AG09309 (cell line): ENCODE results near the gene TMEM154.
"Not testable (repeated sequence)": the region's sequence is repeated elsewhere in the genome, so short reads cannot be mapped to it uniquely, and the experiment has no call there.

Experiments used
- DNase-seq: peaks from one replicate; pipeline ENCODE4 v3.0.0-alpha.2; 2010; ENCODE audit warnings: low read depth
- H3K4me3 ChIP-seq: 2 replicates; pipeline ENCODE4 v1.5.1; 2011; ENCODE audit warnings: mild to moderate bottlenecking, low read depth, low read length, moderate library complexity; ENCODE audit not compliant: control insufficient read depth
- CTCF ChIP-seq: IDR thresholded peaks from 2 replicates; pipeline ENCODE4 v1.5.1; 2011; ENCODE audit warnings: mild to moderate bottlenecking, low read depth, low read length, inconsistent platforms; ENCODE audit not compliant: insufficient read depth, control insufficient read depth; ENCODE audit errors: missing control alignments

Gene TMEM154

GRCh38 chr4:152668338-152668964, 11.3 kb downstream of the TMEM154 start:
- DNase-seq: no peak
- no peak for TF ChIP-seq CTCF
- no peak overlapping the region for H3K4me3 ChIP-seq

GRCh38 chr4:152667781-152668180, 12.0 kb downstream of the TMEM154 start:
- no peak overlapping the region for H3K4me3 ChIP-seq
- no peak for DNase-seq
- no peak for TF ChIP-seq CTCF

- no peak for DNase-seq
- H3K4me3 ChIP-seq: no peak overlapping the region
- no peak for TF ChIP-seq CTCF
These were observed 12.9 kb downstream of the TMEM154 start for GRCh38 chr4:152666946-152667345.

GRCh38 chr4:152665691-152666395, 14.0 kb downstream of the TMEM154 start:
- TF ChIP-seq CTCF: no peak
- DNase-seq: no peak
- no peak overlapping the region for H3K4me3 ChIP-seq

GRCh38 chr4:152664067-152664378, 15.8 kb downstream of the TMEM154 start:
- H3K4me3 ChIP-seq, DNase-seq: not testable (repeated sequence)

GRCh38 chr4:152663203-152664066, 16.4 kb downstream of the TMEM154 start:
- DNase-seq: peak; percentile 14
- H3K4me3 ChIP-seq: no peak overlapping the region
- no peak for TF ChIP-seq CTCF

- DNase-seq: no peak
- no peak for TF ChIP-seq CTCF
- H3K4me3 ChIP-seq: no peak overlapping the region
These were observed 18.1 kb downstream of the TMEM154 start for GRCh38 chr4:152661649-152662048.
